ENCODE results near the gene FBXL16.
A peak's percentile ranks its signal among the peaks of the same experiment; 100 is the strongest.

Gene FBXL16

DNA sequence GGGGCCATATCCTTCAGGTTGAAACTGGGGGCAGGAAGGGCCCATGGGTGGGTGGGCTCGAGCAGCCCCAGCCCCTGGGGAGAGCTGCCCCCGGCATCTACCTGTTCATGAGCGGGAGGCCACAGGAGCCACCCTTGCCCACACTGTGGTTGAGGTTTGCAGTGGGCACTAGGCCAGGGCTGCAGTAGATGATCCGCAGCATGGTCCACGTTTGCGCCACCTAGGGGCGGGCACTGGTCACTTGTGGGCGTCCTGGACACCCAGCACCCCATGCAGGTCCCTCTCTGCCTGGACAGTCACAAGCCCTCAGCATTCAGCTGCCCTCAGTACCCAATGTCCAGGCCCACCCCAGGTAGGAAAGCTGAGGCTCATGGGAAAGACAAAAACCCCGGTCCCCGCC, 19.6 kb downstream of the FBXL16 start:
- TF ChIP-seq, protein P1, sequence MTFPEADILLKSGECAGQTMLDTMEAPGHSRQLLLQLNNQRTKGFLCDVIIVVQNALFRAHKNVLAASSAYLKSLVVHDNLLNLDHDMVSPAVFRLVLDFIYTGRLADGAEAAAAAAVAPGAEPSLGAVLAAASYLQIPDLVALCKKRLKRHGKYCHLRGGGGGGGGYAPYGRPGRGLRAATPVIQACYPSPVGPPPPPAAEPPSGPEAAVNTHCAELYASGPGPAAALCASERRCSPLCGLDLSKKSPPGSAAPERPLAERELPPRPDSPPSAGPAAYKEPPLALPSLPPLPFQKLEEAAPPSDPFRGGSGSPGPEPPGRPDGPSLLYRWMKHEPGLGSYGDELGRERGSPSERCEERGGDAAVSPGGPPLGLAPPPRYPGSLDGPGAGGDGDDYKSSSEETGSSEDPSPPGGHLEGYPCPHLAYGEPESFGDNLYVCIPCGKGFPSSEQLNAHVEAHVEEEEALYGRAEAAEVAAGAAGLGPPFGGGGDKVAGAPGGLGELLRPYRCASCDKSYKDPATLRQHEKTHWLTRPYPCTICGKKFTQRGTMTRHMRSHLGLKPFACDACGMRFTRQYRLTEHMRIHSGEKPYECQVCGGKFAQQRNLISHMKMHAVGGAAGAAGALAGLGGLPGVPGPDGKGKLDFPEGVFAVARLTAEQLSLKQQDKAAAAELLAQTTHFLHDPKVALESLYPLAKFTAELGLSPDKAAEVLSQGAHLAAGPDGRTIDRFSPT (tag by site-specific recombination; IDR thresholded peaks at IDR 0.05): peak; percentile 87
- 0 out of 2 replicates have a peak, but pooled peaks have one; percentile 32 for TF ChIP-seq BCL11B (tag by site-specific recombination; IDR thresholded peaks at IDR 0.05; ENCODE audit: low read depth)
- TF ChIP-seq ZNF48 (tag by site-specific recombination; IDR thresholded peaks at IDR 0.05): no peak
- 0 out of 2 replicates have a peak, but pooled peaks have one; percentile 14 for TF ChIP-seq ZXDB (tag by site-specific recombination; IDR thresholded peaks at IDR 0.05)
- 0 out of 2 replicates have a peak, but pooled peaks have one; percentile 38 for TF ChIP-seq ZNF76 (tag by site-specific recombination; IDR thresholded peaks at IDR 0.05; ENCODE audit: borderline replicate concordance, low read depth)
- no peak for TF ChIP-seq ZNF610 (tag by site-specific recombination; IDR thresholded peaks at IDR 0.05; ENCODE audit: borderline replicate concordance)
- TF ChIP-seq ZNF2 (tag by site-specific recombination; IDR thresholded peaks at IDR 0.05): peak; percentile 71; the same call in 1 of the 2 replicates
- no peak for TF ChIP-seq ZNF24 (tag by site-specific recombination; IDR thresholded peaks at IDR 0.05)
- 0 out of 2 replicates have a peak, but pooled peaks have one; percentile 22 for TF ChIP-seq ZBTB8A (tag by site-specific recombination; IDR thresholded peaks at IDR 0.05)
- peak; percentile 73 for TF ChIP-seq CTCF (tag by site-specific recombination; IDR thresholded peaks at IDR 0.05)
- TF ChIP-seq, protein P2, sequence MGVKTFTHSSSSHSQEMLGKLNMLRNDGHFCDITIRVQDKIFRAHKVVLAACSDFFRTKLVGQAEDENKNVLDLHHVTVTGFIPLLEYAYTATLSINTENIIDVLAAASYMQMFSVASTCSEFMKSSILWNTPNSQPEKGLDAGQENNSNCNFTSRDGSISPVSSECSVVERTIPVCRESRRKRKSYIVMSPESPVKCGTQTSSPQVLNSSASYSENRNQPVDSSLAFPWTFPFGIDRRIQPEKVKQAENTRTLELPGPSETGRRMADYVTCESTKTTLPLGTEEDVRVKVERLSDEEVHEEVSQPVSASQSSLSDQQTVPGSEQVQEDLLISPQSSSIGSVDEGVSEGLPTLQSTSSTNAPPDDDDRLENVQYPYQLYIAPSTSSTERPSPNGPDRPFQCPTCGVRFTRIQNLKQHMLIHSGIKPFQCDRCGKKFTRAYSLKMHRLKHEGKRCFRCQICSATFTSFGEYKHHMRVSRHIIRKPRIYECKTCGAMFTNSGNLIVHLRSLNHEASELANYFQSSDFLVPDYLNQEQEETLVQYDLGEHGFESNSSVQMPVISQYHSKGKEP (tag by site-specific recombination; IDR thresholded peaks at IDR 0.05): peak; percentile 76
- Histone ChIP-seq H3K4me3 (ENCODE audit: low read depth, low read length) (no peak overlapping the region), H3K9me3 (ENCODE audit: control insufficient read depth, insufficient read depth, low read depth, low read length) (no peaks in the 10 kb centered on the region), H3K36me3 (ENCODE audit: control insufficient read depth in 2 of 2, insufficient read depth in 1 of 2, low read length in 2 of 2) (peaks cover 3 to 70% of the 10 kb centered on the region in 2 experiments; a peak in 1 of 3 replicates), H3K4me1 (ENCODE audit: control insufficient read depth, insufficient read depth, low read length) (peaks cover 9% of the 10 kb centered on the region; the same call in 1 of the 2 replicates), H3K27ac (ENCODE audit: extremely low read depth, low read depth, low read length) (no peak overlapping the region)
- ChIA-PET CTCF (interaction anchor here (0.8 to 1.8 kb wide), 3 partner anchors 9 to 27 kb away, joined by 3 read pairs; no protein-coding TSS in a partner anchor), POLR2A (interaction anchor here (0.5 to 1.5 kb wide), 2 partner anchors 9 to 85 kb away, joined by 3 to 6 read pairs; no protein-coding TSS in a partner anchor)

- peaks cover 3 to 72% of the 10 kb centered on the region in 2 experiments; a peak in 1 of 3 replicates for H3K36me3 ChIP-seq (ENCODE audit: control insufficient read depth in 2 of 2, insufficient read depth in 1 of 2, low read length in 2 of 2)
- H3K9me3 ChIP-seq (ENCODE audit: control insufficient read depth, insufficient read depth, low read depth, low read length): no peaks in the 10 kb centered on the region
- no peak overlapping the region for H3K4me3 ChIP-seq (ENCODE audit: low read depth, low read length)
- ChIA-PET CTCF (interaction anchor here (1.8 kb wide), 1 partner anchor 27 kb away, joined by 3 read pairs; no protein-coding TSS in a partner anchor), POLR2A (interaction anchor here (1.0 to 1.4 kb wide), 7 partner anchors 10 to 450 kb away, joined by 3 to 9 read pairs (median 4); partner anchors contain the start of genes CCDC78, FAM234A, HAGHL and RHBDL1)
- H3K27ac ChIP-seq (ENCODE audit: extremely low read depth, low read depth, low read length): no peak overlapping the region; the same call in 1 of the 2 replicates
- H3K4me1 ChIP-seq (ENCODE audit: control insufficient read depth, insufficient read depth, low read length): peaks cover 9% of the 10 kb centered on the region; the same call in 1 of the 2 replicates
- TF ChIP-seq ZNF341 (tag by site-specific recombination; IDR thresholded peaks at IDR 0.05; ENCODE audit: low read depth): no peak
- peak; percentile 93 for TF ChIP-seq SCRT2 (tag by site-specific recombination; IDR thresholded peaks at IDR 0.05)
- TF ChIP-seq PBX3 (CRISPR knock-in tag; IDR thresholded peaks at IDR 0.05): 0 out of 2 replicates have a peak, but pooled peaks have one; percentile 58
- 0 out of 2 replicates have a peak, but pooled peaks have one; percentile 41 for TF ChIP-seq ZNF837 (tag by site-specific recombination; IDR thresholded peaks at IDR 0.05)
- TF ChIP-seq ZNF610 (tag by site-specific recombination; IDR thresholded peaks at IDR 0.05; ENCODE audit: borderline replicate concordance): no peak
- peak; percentile 37; the same call in 1 of the 2 replicates for TF ChIP-seq SCRT1 (tag by site-specific recombination; IDR thresholded peaks at IDR 0.05; ENCODE audit: borderline replicate concordance)
- TF ChIP-seq KLF9 (tag by site-specific recombination; IDR thresholded peaks at IDR 0.05; ENCODE audit: low read depth): peak; percentile 40
- peak; percentile 29; the same call in 1 of the 2 replicates for TF ChIP-seq ZNF600 (tag by site-specific recombination; IDR thresholded peaks at IDR 0.05)
- TF ChIP-seq, protein P3, sequence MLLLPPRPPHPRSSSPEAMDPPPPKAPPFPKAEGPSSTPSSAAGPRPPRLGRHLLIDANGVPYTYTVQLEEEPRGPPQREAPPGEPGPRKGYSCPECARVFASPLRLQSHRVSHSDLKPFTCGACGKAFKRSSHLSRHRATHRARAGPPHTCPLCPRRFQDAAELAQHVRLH (tag by site-specific recombination; IDR thresholded peaks at IDR 0.05): no peak
- TF ChIP-seq ZNF132 (tag by site-specific recombination; IDR thresholded peaks at IDR 0.05; ENCODE audit: borderline replicate concordance): no peak
- no peak for TF ChIP-seq ZNF202 (tag by site-specific recombination; IDR thresholded peaks at IDR 0.05; ENCODE audit: borderline replicate concordance)
- no peak for TF ChIP-seq HOXD13 (CRISPR knock-in tag; IDR thresholded peaks at IDR 0.05; ENCODE audit: borderline replicate concordance)
- TF ChIP-seq, protein P4, sequence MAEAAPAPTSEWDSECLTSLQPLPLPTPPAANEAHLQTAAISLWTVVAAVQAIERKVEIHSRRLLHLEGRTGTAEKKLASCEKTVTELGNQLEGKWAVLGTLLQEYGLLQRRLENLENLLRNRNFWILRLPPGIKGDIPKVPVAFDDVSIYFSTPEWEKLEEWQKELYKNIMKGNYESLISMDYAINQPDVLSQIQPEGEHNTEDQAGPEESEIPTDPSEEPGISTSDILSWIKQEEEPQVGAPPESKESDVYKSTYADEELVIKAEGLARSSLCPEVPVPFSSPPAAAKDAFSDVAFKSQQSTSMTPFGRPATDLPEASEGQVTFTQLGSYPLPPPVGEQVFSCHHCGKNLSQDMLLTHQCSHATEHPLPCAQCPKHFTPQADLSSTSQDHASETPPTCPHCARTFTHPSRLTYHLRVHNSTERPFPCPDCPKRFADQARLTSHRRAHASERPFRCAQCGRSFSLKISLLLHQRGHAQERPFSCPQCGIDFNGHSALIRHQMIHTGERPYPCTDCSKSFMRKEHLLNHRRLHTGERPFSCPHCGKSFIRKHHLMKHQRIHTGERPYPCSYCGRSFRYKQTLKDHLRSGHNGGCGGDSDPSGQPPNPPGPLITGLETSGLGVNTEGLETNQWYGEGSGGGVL (tag by site-specific recombination; IDR thresholded peaks at IDR 0.05): 0 out of 2 replicates have a peak, but pooled peaks have one; percentile 9
Observed at GRCh38 chr16:684961-685696, 20.5 kb downstream of the FBXL16 start.

Measured in HEK293 (cell line).